ENCODE measurements around the gene ZXDB. TPM values are rescaled to one million over a fixed set of nuclear protein-coding genes. Genes with fewer than 3 reads are reported as not detected.

The ZXDB gene
- polyA plus RNA-seq, result 3.4 and 4.1 TPM in 2 replicates

DNA sequence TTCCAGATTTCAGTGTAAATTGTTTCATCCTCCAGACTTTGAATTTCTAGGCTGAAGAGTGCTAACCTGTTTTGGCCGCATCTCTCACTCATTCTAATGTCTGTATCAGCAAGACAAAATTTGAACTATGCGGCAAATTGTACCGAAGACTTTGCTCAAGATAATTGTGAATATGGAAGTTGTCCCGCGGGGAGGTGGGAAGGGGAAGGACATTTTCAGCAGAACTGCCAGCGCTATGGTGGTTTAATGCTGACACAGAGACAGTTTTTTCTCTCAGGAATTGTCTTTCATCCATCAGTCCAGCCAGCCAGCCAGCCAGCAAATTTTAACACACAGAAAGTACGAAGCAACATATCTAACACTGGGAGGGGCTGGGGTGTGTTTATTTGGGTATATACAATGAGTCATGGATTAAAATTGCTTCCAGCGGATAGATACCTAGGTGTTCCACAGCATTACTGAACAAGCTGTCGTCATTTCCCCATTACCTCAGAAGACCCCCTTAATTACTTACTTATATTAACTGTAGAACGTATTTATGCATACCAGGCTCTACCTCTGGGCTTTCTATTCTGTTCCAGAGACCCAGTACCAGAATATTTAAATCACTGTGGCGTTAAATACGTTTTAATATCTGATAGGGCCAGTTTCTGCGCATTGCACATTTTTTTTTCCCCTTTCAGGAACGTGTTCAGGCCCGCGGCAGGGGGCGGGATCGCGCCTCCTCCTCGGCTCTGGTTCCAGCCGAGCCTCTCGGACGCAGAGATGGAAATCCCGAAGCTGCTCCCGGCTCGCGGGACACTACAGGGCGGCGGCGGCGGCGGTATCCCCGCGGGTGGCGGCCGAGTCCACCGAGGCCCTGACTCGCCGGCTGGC is at the start of gene ZXDB:
ZXDB (plus strand) TSS at position 728 of the 876 bp plus-strand sequence; CDS start at position 766, 38 bp downstream.

Other genes with a start within 250 kb of the ZXDB start
- gene NLRP2B, start 88.2 kb downstream of the ZXDB start, polyA plus RNA-seq, result not detected in 2 replicates